GM21723 (cell line): ENCODE results near the gene GNL2.
"Not testable (repeated sequence)": the region's sequence is repeated elsewhere in the genome, so short reads cannot be mapped to it uniquely, and the experiment has no call there.

ENCODE experiments used
- ATAC-seq: cut with Tn5 transposase; IDR thresholded peaks from one replicate; pipeline ENCODE4 v1.9.1; 2021; ENCODE audit warnings: mild to moderate bottlenecking, moderate library complexity; ENCODE audit not compliant: unreplicated experiment

Gene GNL2

DNA sequence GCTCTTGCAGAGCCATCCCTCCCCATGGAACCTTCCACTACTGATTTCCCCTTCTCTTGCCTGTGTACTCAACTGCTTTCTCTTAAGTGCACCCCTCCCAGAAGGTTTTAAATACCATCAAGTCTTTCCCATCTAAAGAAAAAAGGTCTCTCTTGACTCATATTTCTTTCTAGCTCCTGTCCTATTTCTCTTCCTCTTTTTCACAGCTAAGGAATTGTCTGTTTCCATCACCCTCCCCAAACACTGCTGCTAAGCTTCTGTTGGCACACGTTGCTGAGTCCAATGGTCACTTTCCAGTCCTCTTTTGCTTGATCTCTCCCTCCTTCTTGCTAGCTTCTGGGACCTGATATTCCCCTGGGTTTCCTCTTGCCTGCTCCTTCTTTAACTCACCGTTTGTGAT is 13.3 kb upstream of the GNL2 start:
- ATAC-seq: no peak

DNA sequence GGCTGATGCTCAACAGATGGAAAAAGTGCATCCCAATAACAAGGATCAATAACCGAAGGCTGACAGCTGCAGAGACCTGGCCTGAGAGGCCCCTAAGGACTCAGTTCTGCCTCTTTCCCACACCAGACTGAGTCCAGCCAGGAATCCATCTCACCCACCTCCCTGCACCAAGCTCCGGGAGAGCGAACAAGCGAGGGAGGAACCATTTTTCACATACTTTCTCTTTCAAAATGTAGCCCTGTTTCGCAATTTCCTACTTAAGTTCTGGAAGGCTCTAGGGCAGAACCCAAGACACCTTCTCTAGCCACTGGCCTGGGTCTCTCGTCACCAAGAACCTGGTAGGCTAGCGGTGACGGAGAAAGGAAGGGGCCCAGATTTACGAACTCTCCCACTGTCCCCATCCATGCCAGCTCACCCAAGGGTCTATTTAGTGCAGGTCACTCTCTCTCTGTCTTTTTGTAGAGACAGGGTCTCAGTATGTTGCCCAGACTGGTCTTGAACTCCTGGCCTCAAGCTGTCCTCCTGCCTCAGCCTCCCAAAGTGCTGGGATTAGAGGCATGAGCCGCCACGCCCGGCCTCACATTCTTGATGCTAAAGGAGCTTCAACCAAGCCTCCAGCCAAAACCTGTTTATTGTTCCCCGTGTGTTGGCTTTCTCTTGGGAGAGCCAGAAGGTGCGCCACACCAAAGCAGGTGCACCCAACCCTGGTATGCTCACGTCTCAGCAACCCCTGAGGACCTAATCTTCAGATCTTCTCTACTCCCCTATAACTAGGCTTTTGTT is 10.9 kb upstream of the GNL2 start:
- ATAC-seq: no peak

DNA sequence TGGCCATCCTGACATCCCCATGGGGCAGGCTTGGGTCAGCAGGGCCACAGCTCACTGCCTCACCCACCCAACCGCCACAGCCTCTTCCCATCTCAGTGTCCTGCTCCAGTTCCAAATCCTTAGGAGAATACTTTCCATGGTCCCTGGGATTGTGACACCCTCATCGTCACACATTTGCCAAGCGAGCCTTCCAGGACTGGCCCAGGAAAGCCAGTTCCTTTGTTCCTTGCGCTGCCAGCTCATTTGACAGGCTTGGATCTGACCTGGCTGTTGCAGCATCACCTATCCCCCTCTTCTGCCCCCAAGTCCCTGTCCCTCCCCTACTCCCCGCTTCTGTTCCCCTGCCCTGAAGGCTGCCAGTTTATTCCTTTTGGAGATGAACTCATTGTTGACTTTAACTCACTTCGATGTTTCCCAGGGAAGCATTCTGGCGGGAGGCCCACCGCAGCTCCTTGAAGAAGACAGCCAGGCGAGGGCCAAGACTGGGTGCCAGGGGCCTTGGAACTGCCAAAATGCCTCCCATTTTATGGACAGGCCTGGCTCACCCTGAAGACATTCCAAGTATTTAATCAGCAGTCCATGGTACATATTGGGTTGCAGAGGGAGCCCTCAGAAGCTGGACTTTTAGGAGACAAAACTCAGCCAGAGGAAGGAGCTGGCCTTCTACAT is 10.2 kb upstream of the GNL2 start:
- ATAC-seq: no peak

DNA sequence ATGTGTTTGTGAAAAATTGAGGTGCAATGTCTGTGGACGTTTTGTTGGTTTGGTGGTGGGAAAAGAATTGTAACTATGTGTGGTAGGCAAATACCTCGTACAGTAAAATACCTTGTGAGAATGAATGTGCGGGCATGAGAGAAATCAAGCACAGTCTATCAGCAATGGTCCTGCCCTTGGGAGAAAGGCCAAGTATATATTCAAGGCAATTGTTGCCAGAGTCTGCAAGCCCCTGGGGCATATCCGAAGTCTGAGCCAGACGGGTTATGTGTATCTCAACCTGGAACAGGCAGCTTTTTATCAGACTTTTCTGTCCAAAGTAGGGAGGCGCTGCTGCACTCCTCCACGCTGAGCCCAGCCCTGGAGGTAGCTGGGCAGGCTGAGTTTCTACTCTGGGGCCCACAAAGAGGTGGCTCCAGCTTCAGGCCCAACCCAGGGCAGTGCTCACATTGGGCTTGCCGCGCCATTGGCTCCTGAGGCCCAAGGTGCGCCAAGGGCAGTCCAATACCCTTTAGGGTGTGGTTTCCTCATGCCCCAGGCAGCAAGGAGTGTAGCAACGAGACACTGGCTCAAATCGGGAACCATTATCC is 9.4 kb upstream of the GNL2 start:
- no peak for ATAC-seq

DNA sequence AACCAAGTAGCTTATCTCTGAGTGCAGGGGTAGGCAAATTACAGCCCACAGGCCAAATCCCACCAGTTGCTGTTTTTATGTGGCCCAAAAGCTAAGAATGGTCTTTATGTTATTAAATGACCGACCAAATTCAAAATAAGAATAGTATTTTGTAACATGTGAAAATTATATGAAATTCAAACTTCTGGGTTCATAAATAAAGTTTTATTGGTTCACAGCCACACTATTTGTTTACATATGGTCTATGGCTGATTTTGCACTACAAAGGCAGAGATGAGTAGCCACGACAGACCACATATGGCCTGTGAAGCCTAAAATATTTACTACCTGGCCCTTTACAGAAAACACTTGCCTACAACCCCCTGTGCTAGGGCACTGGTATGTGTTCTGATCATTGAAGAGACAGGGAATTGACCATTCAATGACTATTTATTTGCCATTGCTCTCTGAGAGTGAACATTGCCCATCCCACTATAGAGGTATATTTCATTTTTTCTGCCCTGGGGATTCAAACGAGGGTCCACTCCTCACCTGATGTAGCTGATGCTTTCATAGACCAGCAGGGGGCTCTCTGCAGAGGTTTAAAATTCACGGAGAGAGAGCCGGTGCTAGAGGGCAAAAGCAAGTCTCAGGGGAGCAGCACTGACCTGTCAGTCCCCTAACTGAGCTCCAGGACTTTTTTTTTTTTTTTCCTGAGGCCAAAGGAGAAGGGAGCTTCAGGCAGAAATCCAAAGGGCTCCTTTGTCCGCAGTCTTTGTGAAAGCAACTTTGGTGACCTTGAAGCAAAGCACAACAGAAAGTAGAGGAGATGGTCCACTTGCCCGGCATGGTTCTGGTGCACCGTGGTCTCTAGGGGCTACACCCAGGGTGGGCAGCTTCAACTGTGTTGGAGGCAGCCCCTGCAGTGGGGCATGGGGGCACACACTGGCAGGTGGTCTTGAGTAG is 7.3 kb upstream of the GNL2 start:
- no peak for ATAC-seq

DNA sequence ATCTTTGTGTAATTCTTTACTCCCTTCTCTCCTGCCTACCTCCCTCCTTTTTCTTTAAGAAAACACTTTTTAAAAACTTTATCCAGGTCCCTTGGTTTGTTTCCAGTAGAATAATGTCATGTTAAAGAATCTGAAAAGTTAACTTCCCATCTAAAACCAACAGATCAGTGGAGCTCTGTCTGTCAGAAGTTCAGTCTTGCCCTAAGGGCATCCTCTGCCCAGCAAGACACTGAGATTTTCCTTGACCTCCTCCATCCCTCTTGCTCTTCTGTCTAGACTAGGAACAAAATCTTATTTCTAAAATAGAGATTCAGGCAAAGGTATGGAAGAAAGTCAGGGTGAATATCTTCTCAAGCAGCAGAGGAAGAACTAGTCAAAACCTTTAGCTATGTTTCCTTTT is 5.7 kb upstream of the GNL2 start:
- no peak for ATAC-seq

DNA sequence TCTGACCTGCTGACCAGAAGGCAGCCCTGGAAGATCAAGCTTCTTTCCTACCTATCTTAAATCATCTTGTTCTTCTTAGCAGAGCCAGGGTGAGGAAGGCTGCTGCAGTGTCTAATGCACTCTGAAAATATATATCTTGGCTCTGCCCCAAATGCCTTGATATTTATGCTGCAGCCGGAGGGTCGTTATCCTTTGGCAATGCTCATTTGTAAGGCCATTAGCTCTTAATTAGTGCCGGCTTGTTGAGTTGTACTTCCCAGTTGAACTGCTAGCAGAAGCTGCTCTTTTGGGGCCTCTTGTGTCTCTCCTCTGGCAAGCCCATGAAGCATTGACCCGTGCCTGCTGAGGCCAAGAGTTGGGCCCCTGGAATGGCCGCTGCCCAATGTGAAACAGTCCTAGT is 4.2 kb upstream of the GNL2 start:
- no peak for ATAC-seq

DNA sequence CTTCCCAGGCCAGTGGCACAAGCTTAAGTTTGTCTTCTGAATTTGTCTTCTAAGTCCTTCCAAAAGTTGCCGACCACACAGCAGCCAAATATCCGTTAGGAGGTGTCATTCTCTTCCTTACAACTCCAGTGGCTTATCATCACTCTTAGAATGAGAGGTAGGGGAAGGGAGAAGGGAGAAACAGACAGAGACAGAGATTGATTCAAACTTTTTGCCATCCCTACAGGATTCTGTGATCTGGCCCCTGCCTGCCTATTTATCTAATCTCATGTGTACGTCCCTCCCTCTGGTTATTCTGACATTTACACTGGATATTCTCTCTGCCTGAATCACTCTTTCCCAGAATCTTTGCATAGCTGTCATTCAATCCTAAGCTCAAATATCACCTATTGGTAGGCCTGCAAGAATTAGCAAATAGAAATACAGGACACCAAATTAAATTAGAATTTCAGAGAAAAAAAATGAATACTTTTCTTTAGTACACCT is 488 bp upstream of the GNL2 start:
- no peak for ATAC-seq

DNA sequence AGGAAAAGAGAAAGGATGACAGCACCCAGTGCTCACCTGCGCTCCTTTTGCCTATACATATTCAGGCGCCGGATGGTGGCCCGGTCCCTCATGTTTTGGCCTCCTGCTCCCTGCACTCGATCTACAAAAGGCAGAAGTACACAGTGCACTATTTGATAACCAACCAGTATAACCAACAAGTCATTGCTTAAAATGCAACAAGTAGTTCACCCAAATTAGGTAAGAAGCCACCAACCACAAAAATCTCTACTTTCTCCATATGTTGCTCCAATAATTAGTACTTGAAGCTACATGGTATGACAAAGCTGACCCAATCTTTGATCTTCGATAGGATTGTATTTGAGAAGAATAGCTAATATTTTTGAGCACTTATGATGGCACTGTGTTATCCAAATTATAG is 2.0 kb downstream of the GNL2 start:
- no peak for ATAC-seq

DNA sequence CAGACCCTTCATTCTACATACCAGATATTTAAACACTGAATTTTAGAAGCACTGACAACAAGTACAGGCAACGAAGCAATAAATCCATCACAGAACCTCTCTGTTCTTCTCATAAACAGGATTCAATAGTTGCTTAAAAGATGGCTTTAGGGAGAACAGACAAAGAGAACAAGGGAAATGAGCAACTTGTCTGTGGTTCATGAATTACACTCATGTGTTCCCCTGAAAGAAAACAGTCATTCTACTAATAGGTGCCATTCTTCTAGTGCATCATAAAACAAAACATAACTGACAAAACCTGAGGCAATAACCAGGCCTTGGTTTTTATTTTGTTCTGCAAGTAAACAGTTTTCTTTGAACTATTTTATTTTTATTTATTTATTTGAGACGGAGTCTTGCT is 6.8 kb downstream of the GNL2 start:
- no peak for ATAC-seq

DNA sequence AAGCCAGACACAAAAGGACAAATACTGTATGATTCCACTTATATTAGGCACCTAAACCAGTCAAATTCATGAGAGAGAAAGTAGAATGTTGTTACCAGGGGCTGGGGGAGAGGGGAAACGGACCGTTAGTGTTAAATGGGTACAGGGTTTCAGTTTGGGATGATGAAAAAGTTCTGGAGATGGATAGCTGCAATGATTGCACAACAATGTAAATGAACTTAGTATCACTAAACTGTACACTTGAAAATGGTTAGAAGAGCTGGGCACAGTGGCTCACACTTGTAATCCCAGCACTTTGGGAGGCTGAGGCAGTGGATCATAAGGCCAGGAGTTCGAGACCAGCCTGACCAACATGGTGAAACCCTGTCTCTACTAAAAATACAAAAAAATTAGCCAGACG is 11.2 kb downstream of the GNL2 start:
- ATAC-seq: not testable (repeated sequence)

DNA sequence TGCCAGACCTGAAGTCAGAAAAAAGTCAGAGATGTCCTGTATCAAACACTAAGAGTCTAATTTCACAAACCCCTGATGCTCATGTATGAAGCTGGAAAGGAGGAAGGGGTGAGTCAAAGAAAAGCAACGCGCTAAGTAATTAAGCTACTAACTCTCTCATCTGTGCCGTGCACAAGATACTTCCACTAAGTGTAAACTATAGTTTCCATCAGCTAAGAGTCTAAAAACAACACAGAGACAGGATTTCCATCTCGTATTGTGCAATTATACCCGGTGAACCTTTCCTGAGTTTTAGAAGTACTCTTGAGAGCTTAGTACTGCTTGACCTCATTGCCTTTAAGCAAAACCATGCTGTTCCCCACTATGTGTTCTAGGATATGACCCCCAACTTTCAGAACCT is 20.0 kb downstream of the GNL2 start:
- ATAC-seq: no peak

DNA sequence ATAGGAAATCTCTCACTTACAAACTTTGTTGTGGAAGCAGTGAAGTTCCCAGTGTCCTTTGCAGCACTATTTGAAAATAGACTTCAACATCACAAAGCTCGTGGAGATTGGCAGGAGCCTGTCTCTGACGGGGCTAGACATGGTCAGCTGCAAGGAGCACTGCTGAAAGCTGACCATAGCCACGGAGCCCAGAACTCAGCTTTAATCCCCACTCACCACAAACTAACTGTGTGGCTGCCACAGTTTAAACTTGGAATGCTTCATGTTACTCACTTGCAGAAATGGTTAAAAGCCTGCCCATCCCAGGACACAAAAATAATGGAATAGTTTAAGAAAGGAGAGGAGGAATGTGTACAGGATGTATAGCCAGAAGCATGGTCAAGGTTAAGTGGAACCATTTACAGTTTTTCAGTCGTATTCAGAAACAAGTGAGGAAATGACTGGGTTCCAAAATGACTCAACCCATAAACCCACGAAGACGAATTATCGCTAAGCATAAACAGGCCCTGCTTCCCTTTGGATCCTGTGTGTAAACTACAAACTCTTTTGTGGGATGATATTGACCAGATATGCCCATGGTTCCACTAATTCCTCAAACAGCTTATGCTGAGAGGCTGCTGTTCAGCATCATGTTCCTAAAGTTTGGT is 20.8 kb downstream of the GNL2 start:
- ATAC-seq: no peak

DNA sequence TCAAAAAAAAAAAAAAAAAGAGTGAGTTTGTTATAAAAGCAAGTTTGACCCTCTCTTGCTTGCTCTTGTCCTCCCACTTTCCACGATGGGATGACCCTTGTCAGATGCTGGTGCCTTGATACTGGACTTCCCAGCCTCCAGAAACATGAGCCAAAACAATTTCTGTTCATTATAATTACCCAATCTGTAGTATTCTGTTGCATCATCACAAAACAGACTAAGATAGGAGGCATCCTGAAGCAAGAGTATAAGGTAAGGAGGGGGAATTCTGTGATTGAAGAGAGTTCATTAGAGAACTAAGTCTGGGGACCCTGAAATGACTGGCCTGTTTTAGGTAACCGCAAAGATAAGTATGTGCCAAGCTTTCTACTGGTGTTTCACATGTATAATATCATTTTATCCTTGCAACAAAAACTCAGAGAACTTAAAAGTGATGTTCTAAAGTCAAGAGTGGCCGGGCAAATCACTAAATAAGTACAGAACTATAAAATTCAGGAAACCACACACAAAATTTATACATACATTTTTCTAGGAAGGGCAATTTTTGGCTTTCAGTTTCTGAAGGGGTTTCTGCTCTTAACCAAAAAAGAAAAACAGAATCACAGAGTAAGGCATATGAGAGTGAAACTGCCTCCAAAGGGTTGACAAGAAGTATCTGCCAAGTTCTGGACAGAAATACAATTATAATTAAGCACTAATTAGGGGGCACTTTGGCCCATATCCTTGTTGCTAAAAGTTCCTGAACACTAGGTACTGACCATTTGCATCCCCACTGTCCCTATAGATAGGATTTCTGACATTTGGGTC is 25.0 kb downstream of the GNL2 start:
- ATAC-seq: no peak

DNA sequence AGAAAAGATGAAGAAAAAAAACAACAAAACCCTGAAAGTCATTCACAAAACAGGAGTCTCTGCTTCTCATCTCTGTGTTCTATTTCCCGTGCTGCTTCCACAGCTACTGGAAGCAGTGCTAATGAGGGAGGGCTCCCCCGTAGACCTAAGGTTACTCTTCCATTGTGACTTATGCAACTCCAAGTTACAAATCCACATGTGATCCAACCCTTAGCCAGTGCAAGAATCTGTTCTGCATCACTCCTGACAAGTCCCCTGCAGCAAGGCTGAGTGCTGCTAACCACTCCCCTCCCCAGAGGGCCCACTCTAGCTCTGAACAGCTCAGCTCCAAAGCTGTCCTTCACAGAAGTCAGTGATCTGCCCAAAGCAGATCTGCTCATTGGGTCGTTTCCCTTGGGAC is 28.7 kb downstream of the GNL2 start:
- ATAC-seq: no peak

DNA sequence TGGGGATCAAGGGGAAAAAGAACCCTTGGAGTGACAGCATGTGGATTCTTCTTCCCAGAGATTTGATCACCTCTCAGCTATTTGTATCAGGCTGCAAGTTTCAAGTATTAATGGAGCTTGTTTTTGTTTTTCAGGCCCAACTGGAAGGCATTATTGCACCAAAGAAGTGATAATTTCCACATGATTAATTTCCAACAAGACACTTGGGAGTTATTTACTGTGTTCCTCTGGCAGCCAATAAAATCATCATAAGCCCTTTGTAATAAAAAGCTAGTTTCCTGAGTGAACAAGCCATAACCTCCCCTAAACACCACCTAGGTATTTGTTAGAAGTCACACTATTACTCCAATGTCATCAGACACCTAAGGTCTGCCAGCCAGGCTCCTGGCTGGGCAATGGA is 30.8 kb downstream of the GNL2 start:
- ATAC-seq: no peak

DNA sequence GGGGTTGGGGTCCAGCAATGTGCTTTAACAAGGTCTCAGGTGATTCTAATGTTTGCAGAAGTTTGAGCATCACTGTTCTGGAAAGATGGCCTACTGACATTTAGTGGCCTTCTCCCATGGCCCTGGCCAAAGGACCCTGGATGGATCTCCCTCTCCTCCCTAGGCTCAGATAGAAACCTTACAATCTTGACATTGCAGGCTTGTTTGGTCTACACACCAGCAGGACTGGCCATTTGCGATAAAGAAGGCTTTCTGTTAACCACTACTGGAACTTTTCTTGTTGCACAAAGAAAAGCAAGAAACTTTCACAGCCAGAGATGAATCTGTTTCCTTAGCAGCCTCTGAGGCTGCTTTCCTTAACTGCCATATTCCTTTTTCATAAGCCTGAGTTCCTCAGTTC is 32.8 kb downstream of the GNL2 start:
- ATAC-seq: no peak

DNA sequence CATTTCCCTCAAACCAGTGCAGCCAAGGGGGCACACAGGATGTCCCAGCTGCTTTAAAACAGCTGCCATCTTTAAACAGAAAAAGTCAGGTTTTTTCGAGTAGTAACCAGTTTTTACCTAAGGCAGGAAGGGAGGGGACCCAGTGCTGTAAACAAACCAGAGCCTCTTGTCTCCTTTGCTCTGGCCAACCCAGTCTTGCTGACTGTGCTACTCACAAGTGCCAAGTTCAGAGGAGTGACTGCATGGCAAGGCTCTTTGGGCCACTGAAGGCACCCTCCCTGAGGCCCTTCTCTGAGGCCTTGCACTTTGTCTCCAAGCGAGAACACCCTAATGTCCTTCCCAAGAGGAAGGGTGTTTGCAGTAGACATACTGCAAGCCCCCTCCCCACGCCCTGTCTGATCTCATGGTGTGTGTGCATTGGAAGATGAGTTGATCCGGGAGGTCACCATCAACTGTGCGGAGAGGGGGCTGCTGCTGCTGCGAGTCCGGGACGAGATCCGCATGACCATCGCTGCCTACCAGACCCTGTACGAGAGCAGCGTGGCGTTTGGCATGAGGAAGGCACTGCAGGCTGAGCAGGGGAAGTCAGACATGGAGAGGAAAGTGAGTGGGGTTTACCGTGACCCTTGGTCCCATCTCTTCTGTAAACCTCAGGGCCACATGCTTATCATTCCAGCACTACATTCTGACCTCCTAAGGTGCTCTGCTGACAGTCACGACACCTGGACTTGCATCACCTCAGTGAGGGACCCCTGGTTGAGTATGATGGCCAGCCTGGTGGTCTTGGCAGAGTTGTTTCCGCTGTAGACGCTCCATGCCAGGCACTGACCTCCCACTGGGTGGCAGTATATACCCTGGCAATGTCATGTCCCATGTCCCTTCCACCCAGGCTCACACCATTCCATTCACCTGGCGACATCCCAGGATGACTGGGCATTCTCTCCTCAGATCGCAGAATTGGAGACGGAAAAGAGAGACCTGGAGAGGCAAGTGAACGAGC is 34.3 kb downstream of the GNL2 start:
- no peak for ATAC-seq
